Colonic mucosa (tissue), 4 donors: ENCODE results near the gene TMEM170B. TPM values are rescaled to one million over a fixed set of nuclear protein-coding genes. Genes with fewer than 3 reads are reported as not detected.
A peak's percentile ranks its signal among the peaks of the same experiment; 100 is the strongest.

Experiments
- DNase-seq: peaks from one replicate; pipeline ENCODE4 v3.0.0-alpha.2; 2020
- H3K27ac ChIP-seq: fragments of 200-600 bp; one replicate; pipeline ENCODE4 v1.8.0; 2021
- H3K27me3 ChIP-seq: fragments of 200-600 bp; one replicate; pipeline ENCODE4 v1.8.0; 2021
- H3K36me3 ChIP-seq: fragments of 200-600 bp; one replicate; pipeline ENCODE4 v1.8.0; 2021
- H3K4me1 ChIP-seq: fragments of 200-600 bp; one replicate; pipeline ENCODE4 v1.8.0; 2021; ENCODE audit warnings: mild to moderate bottlenecking
- H3K4me3 ChIP-seq: fragments of 200-600 bp; one replicate; pipeline ENCODE4 v1.8.0; 2021
- H3K9ac ChIP-seq, 2 donors: one replicate each; pipeline ENCODE4 v1.7.0; 2013; ENCODE audit warnings: control low read depth in 2 of 2, low read depth in 2 of 2, low read length in 2 of 2
- H3K9me3 ChIP-seq: fragments of 200-600 bp; one replicate; pipeline ENCODE4 v1.8.0; 2021
- CTCF ChIP-seq: fragments of 200-600 bp; IDR thresholded peaks from one replicate; pipeline ENCODE4 v1.8.0; 2022; ENCODE audit warnings: antibody characterized with exemption, mild to moderate bottlenecking
- intact Hi-C: fragments of 100-400 bp; cut with DNase I; formaldehyde crosslinking; loops from one replicate; pipeline ENCODE4 v1.14.1; 2022
- total RNA-seq, 2 donors: library from RNA; stranded (reverse); fragmentation: NEBNext Ultra II Directional in 1 of 2; extraction: Animal tissue kit (Norgen Biotek cat#: 25700) in 1 of 2; gene quantifications; one replicate each; pipeline ENCODE4 v1.2.1, GENCODE V29; 2021
- donor health status: healthy.
- donor health status: DM: no; HTN: no; CAD: no.
- donor health status: DM: no; HTN: no; CAD: no.

The TMEM170B gene
- total RNA-seq, 2 donors from 2014 or later, result 0.82 to 2.2 TPM

DNA sequence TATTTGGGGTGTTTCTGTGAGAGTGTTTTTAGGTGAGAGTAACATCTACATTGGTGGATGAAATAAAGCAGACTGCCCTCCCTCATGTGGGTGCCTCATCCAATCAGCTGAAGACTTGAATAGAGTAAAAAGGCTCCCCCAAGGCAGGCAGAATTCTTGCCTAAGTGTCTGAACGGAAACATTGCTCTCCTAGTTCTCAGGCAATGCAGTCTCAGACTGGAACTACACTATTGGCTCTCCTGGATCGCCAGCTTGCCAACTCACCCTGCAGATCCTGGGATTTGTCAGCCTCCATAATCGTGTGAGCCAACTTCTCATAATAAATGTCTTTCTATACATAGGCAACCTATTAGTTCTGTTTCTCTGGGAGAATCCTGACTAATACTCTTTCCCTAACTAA is 5.5 kb upstream of the TMEM170B start:
- Histone ChIP-seq H3K4me1 (no peaks in the 10 kb centered on the region), H3K36me3 (no peaks in the 10 kb centered on the region), H3K27ac (no peak overlapping the region), H3K9me3 (no peaks in the 10 kb centered on the region), H3K27me3 (no peaks in the 10 kb centered on the region), H3K4me3 (no peak overlapping the region), H3K9ac (no peak overlapping the region)
- DNase-seq, result no peak
- intact Hi-C loops, result no loop called here
- TF ChIP-seq CTCF, result no peak

DNA sequence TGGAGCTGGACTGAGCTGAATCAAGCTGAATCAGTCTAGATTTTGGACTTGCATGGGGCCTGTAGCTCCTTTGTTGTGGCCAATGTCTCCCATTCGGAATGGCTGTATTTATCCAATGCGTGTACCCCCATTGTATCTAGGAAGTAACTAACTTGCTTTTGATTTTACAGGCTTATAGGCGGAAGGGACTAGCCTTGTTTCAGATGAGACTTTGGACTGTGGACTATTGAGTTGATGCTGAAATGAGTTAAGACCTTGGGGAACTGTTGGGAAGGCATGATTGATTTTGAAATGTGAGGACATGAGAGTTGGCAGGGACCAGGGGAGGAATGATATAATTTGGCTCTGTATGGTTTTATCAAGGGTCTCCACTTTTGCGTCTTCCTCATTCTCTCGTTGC is 3.0 kb upstream of the TMEM170B start:
- H3K36me3 ChIP-seq, result no peaks in the 10 kb centered on the region
- H3K4me3 ChIP-seq, result no peak overlapping the region
- intact Hi-C loops, result no loop called here
- no peak overlapping the region for H3K9ac ChIP-seq
- H3K9me3 ChIP-seq, result no peaks in the 10 kb centered on the region
- no peak for DNase-seq
- H3K27me3 ChIP-seq, result no peaks in the 10 kb centered on the region
- no peak overlapping the region for H3K27ac ChIP-seq
- H3K4me1 ChIP-seq, result no peaks in the 10 kb centered on the region
- TF ChIP-seq CTCF, result no peak

DNA sequence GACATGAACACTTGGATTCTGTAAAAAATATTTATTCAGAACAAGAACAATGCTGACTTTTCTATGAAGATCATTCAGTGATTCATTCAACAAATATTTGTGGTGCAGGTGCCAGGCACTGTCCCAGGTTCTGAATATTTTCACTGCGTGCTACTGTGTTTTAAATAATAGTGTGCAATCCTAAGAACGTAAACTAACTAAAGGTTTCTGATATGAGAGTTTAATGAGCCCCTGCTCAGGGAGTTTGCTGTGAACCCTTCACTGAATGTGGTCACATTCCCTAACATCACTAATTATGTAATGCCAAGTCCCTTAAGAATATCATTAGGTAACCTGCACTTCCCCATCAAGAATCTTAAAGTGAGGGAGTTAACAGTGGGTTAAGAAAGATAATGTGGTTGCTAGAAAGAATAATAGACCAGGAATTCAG is 1.7 kb upstream of the TMEM170B start:
- Histone ChIP-seq H3K9ac (no peak overlapping the region), H3K4me1 (no peaks in the 10 kb centered on the region), H3K9me3 (no peaks in the 10 kb centered on the region), H3K4me3 (no peak overlapping the region), H3K27ac (no peak overlapping the region), H3K27me3 (no peaks in the 10 kb centered on the region), H3K36me3 (no peaks in the 10 kb centered on the region)
- no peak for TF ChIP-seq CTCF
- DNase-seq, result peak; percentile 29
- intact Hi-C loops, result no loop called here

- H3K27ac ChIP-seq, result peak overlapping the region; percentile 13
- peak overlapping the region; percentile 38 to 40 for H3K9ac ChIP-seq
- no peaks in the 10 kb centered on the region for H3K36me3 ChIP-seq
- H3K4me3 ChIP-seq, result peak overlapping the region; percentile 83
- DNase-seq, result peak; percentile 23
- intact Hi-C loops, result no loop called here
- TF ChIP-seq CTCF, result no peak
- no peaks in the 10 kb centered on the region for H3K9me3 ChIP-seq
- no peaks in the 10 kb centered on the region for H3K4me1 ChIP-seq
- H3K27me3 ChIP-seq, result no peaks in the 10 kb centered on the region
Measured at GRCh38 chr6:11536795-11537194, 754 bp upstream of the TMEM170B start.

GRCh38 chr6:11538052-11538818 is 686 bp downstream of the TMEM170B start:
- peak; percentile 28 for DNase-seq
- no peaks in the 10 kb centered on the region for H3K4me1 ChIP-seq
- H3K27ac ChIP-seq, result peak overlapping the region; percentile 48
- intact Hi-C loops, result no loop called here
- peak overlapping the region; percentile 83 for H3K4me3 ChIP-seq
- peak overlapping the region in 1 of 2 donors; percentile 88 for H3K9ac ChIP-seq
- no peak for TF ChIP-seq CTCF
- no peaks in the 10 kb centered on the region for H3K36me3 ChIP-seq
- no peaks in the 10 kb centered on the region for H3K9me3 ChIP-seq
- H3K27me3 ChIP-seq, result no peaks in the 10 kb centered on the region
